OCI-LY3 (cell line): ENCODE measurements around the gene RGS21.

ENCODE experiments used
- H2AFZ ChIP-seq: fragments of 200-600, 300-600 bp; shearing (Covaris generic); 2 replicates; pipeline ENCODE4 v1.6.0; 2014; ENCODE audit warnings: antibody characterized with exemption, low read depth, low read length
- H3K27ac ChIP-seq: fragments of 200-600, 300-600 bp; sonication (generic); 2 replicates; pipeline ENCODE4 v1.5.1; 2014; ENCODE audit warnings: mild to moderate bottlenecking, low read length, moderate library complexity, mixed read lengths
- H3K27me3 ChIP-seq: fragments of 200-600, 300-600 bp; sonication (generic); 2 replicates; pipeline ENCODE4 v1.6.1; 2014; ENCODE audit warnings: low read depth, low read length, mixed read lengths
- H3K36me3 ChIP-seq: fragments of 200-600, 300-600 bp; sonication (generic); replicated peaks from 2 replicates; pipeline ENCODE3; 2014; ENCODE audit warnings: low read depth, low read length, mixed read lengths
- H3K4me1 ChIP-seq: fragments of 300-600, 200-600 bp; sonication (generic); 2 replicates; pipeline ENCODE4 v1.6.1; 2014; ENCODE audit warnings: low read length, mixed read lengths
- H3K4me2 ChIP-seq: fragments of 200-600, 300-600 bp; sonication (generic); 2 replicates; pipeline ENCODE4 v1.6.1; 2014; ENCODE audit warnings: low read length, mixed read lengths
- H3K4me3 ChIP-seq: fragments of 300-600, 200-600 bp; sonication (generic); 2 replicates; pipeline ENCODE4 v1.5.1; 2014; ENCODE audit warnings: antibody characterized with exemption, mild to moderate bottlenecking, low read length, moderate library complexity
- H3K79me2 ChIP-seq: fragments of 300-600, 200-600 bp; shearing (Covaris generic); 2 replicates; pipeline ENCODE4 v1.6.1; 2014; ENCODE audit warnings: mild to moderate bottlenecking, low read length, mixed read lengths
- H3K9ac ChIP-seq: fragments of 300-600, 200-600 bp; shearing (Covaris generic); 2 replicates; pipeline ENCODE4 v1.6.0; 2014; ENCODE audit warnings: mild to moderate bottlenecking, low read length, moderate library complexity
- H3K9me3 ChIP-seq: fragments of 200-600, 300-600 bp; shearing (Covaris generic); 2 replicates; pipeline ENCODE4 v1.6.1; 2014; ENCODE audit warnings: low read length, mixed read lengths; ENCODE audit not compliant: insufficient read depth
- H4K20me1 ChIP-seq: fragments of 200-600, 300-600 bp; sonication (generic); 2 replicates; pipeline ENCODE4 v1.6.1; 2016; ENCODE audit warnings: low read length, mixed read lengths; ENCODE audit not compliant: insufficient read depth
- CTCF ChIP-seq: fragments of 200-600, 300-600 bp; sonication (generic); IDR thresholded peaks from 2 replicates; pipeline ENCODE4 v1.5.1; 2014; ENCODE audit warnings: antibody characterized with exemption, low read length, low read depth
- EZH2phosphoT487 ChIP-seq: fragments of 200-600 bp; shearing (Covaris generic); IDR thresholded peaks from 2 replicates; pipeline ENCODE4 v1.6.1; 2018; ENCODE audit warnings: antibody characterized with exemption, mixed run types, low read depth

RGS21 gene

GRCh38 chr1:192407206-192407605, 90.4 kb downstream of the RGS21 start:
- TF ChIP-seq EZH2phosphoT487, result no peak
- no peak for TF ChIP-seq CTCF
- Histone ChIP-seq H3K9me3 (no peaks in the 10 kb centered on the region), H3K79me2 (no peaks in the 10 kb centered on the region), H3K36me3 (no peaks in the 10 kb centered on the region), H4K20me1 (no peaks in the 10 kb centered on the region), H3K4me2 (no peak overlapping the region), H3K27ac (no peak overlapping the region), H3K4me3 (no peak overlapping the region), H2AFZ (no peak overlapping the region), H3K9ac (no peak overlapping the region), H3K27me3 (no peaks in the 10 kb centered on the region), H3K4me1 (no peaks in the 10 kb centered on the region)
